ENCODE data around the gene EFNB2. TPM values are rescaled to one million over a fixed set of nuclear protein-coding genes. Genes with fewer than 3 reads are reported as not detected.
A peak's percentile ranks its signal among the peaks of the same experiment; 100 is the strongest.

EFNB2 gene
- total and polyA plus RNA-seq, 8 donors: 3.0 to 48.7 (median 13.4) TPM

DNA sequence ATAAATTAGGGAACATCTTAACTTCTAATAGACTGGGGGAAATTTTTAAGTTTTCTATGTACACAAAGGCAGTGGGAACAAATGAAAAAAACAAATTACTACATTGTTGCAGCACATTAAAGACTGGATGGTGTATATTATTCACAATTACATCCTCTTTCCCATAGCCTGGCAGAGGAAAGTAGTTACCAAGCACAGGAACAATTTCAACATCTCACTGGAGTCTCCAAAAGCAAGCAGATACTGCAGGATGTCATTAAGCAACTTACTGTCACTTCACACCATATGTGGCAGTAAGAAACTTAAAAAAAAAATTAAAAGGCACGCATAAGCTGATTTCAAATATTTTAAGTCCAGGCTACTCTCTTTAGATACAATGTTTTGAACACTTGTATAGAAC is 6.4 kb upstream of the EFNB2 start:
- WGBS, 5 donors: 84 to 95% (median 90%) methylated on average over 1 of the region's 1 CpG
- Histone ChIP-seq H3K27ac (no peak overlapping the region), H3K4me1 (peaks cover 0 to 9% (median 3%) of the 10 kb centered on the region in 4 donors), H3K36me3 (peaks cover 0 to 39% (median 32%) of the 10 kb centered on the region in 4 donors), H3K27me3 (no peaks in the 10 kb centered on the region), H3K4me3 (no peak overlapping the region), H3K9me3 (no peaks in the 10 kb centered on the region)
- no peak for DNase-seq
- no peak for TF ChIP-seq POLR2A (IDR thresholded peaks at IDR 0.05)
- TF ChIP-seq EP300 (IDR thresholded peaks at IDR 0.05): no peak
- no peak for TF ChIP-seq POLR2AphosphoS5 (IDR thresholded peaks at IDR 0.05)
- no peak for TF ChIP-seq CTCF (IDR thresholded peaks at IDR 0.05)
- intact Hi-C loops (cut with DNase I; ENCODE audit: low total_unique reads): no loop called here

DNA sequence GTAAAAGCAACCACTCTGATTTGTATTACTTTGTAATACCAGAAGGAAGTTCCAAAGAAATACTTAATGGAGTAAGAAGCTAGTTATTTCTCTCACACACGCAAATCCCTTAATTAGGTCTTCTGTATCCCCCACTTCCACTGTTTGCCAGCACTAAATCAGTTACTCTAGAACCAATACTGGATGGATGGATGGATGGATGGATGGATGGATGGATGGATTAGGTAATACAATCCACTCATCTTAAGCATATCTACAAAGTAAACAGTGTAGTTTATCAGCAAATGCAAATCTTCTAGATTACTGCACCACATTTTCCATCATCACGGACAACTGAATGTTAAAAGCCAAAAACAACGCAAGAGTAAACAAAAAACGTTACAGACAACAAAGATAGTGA is 5.2 kb upstream of the EFNB2 start:
- Histone ChIP-seq H3K27ac (no peak overlapping the region), H3K9me3 (no peaks in the 10 kb centered on the region), H3K4me1 (peaks cover 0 to 17% (median 11%) of the 10 kb centered on the region in 4 donors), H3K27me3 (no peaks in the 10 kb centered on the region), H3K4me3 (no peak overlapping the region), H3K36me3 (peaks cover 0 to 35% (median 30%) of the 10 kb centered on the region in 4 donors)
- intact Hi-C loops (cut with DNase I; ENCODE audit: low total_unique reads): no loop called here
- no peak for TF ChIP-seq CTCF (IDR thresholded peaks at IDR 0.05)
- TF ChIP-seq POLR2A (IDR thresholded peaks at IDR 0.05): no peak
- no peak for TF ChIP-seq EP300 (IDR thresholded peaks at IDR 0.05)
- TF ChIP-seq POLR2AphosphoS5 (IDR thresholded peaks at IDR 0.05): no peak
- DNase-seq: no peak
- WGBS, 5 donors: 42 to 71% (median 58%) methylated on average over 4 of the region's 4 CpGs

DNA sequence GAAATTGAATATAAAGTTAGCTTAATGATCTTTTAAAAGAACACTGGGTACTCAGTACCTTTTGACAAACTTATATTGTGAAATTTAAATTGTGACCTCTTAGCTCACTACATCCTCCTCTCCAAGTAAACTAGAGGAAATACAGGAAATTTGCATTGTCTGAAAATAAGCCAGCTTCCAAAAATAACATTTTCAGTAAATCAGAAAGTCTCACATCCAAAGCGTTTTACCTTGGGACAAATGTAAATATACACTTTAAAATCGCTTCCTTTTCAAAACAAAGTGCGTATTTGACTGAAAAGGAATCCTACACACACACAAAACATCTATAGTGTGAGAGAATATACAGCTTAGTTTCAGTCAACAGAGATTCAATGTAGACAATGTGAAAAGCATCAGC is 2.1 kb upstream of the EFNB2 start:
- Histone ChIP-seq H3K36me3 (peaks cover 0 to 17% (median 15%) of the 10 kb centered on the region in 4 donors), H3K4me3 (no peak overlapping the region), H3K27me3 (peaks cover 0 to 14% (median 10%) of the 10 kb centered on the region in 3 donors), H3K27ac (no peak overlapping the region), H3K4me1 (peaks cover 14 to 35% (median 31%) of the 10 kb centered on the region in 4 donors), H3K9me3 (no peaks in the 10 kb centered on the region)
- WGBS, 5 donors: 30 to 54% (median 42%) methylated on average over 3 of the region's 3 CpGs
- intact Hi-C loops (cut with DNase I; ENCODE audit: low total_unique reads): no loop called here
- DNase-seq: no peak
- TF ChIP-seq POLR2AphosphoS5 (IDR thresholded peaks at IDR 0.05) (no peak), CTCF (IDR thresholded peaks at IDR 0.05) (no peak), EP300 (IDR thresholded peaks at IDR 0.05) (no peak), POLR2A (IDR thresholded peaks at IDR 0.05) (no peak)

- intact Hi-C loops (cut with DNase I; ENCODE audit: low total_unique reads): no loop called here
- Histone ChIP-seq H3K9me3 (no peaks in the 10 kb centered on the region), H3K36me3 (peaks cover 0 to 9% (median 7%) of the 10 kb centered on the region in 4 donors), H3K27ac (peak overlapping the region; percentile 57 to 88 (median 68)), H3K4me3 (peak overlapping the region; percentile 66 to 94 (median 72)), H3K27me3 (peaks cover 0 to 14% (median 10%) of the 10 kb centered on the region in 3 donors), H3K4me1 (peaks cover 14 to 44% (median 37%) of the 10 kb centered on the region in 4 donors)
- peak; percentile 93 to 97 for DNase-seq
- TF ChIP-seq CTCF (IDR thresholded peaks at IDR 0.05) (peak in 5 of 7 experiments; percentile 82 to 97 (median 89)), EP300 (IDR thresholded peaks at IDR 0.05) (no peak), POLR2AphosphoS5 (IDR thresholded peaks at IDR 0.05) (peak in 2 of 3 donors; percentile 31 to 85)
- 4 to 10% (median 5%) methylated on average over 19 to 50 of the region's 50 CpGs for WGBS, 5 donors
These were observed 977 bp upstream of the EFNB2 start for GRCh38 chr13:106536244-106537034.
